Brain pericyte (primary cell): ENCODE data around the gene B3GALT5.

Experiments used
- DNase-seq: peaks from one replicate; pipeline ENCODE4 v3.0.0-alpha.2; 2012; ENCODE audit warnings: low read depth, low spot score

B3GALT5 gene

DNA sequence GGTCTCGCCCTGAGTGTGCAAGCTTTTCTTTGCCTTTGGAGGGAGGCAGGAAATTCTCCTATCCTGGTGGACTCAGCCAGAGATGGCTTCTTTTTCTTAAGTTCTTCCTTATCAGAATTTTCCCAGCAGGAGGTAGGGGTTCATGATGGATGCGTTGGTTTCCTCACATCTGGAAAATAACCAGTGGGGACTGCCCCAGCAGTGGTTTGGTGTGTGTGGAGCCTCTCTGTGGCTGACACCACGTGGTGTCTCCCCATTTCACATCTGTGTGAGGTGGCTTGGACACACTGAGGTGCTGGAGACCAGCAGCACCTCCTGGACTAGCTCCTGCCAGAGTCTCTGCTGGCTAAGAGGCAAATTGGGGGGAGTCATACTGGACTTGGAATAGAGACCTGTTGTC is 32.6 kb downstream of the B3GALT5 start:
- DNase-seq = no peak

DNA sequence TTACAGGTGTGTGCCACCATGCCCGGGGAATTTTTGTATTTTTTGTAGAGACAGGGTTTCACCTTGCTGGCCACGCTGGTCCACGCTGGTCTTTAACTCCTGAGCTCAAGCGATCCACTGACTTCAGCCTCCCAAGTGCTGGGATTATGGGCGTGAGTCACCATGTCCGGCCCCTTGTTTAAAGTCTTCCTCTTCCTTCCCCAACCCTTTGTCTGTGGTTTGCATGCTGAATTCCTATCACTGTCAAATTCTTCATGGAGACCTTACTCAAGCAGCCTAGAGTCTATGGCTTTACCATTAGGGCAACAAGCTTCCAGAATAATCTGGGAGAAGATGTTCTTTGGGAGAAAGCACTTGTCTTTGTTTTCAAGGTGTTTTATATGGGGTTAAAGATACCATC is 34.7 kb downstream of the B3GALT5 start:
- DNase-seq = no peak

DNA sequence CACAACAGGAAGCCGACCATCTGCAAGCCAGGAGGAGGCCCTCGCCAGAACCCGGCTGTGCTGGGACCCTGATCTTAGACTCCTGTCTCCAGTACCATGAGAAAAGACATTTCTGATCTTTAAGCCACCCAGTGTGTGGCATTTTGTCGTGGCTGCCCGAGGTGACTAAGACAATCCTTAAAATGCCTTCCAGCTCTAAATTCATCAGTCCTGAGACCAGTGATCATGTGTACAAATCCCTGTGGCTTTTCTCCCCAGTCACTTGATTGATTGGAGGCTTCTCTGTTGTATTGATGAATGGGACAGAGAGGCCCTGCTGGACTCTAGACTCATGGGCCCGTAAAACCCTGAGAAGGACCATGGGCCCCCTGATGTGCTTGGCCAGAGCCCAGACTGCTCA is 36.1 kb downstream of the B3GALT5 start:
- no peak for DNase-seq

DNA sequence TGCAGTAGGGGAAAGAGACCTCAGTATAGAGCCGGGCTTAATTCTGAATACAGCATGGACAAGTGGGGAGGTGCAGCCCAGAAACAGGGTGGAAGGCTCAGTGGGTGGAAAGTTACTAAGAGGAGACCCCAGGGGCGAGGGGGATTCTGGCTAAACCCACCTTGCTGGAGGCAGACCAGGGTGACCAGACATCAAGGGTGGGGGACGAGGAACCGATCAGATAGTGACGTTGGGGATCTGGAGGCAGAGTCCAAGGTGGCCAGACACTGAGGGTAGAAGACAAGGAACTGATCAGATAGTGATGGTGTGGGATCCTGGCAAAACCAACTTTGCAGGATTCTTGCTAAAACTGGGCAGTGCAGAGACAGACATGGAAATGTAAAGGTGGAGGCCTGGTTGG is 36.8 kb downstream of the B3GALT5 start:
- no peak for DNase-seq

DNA sequence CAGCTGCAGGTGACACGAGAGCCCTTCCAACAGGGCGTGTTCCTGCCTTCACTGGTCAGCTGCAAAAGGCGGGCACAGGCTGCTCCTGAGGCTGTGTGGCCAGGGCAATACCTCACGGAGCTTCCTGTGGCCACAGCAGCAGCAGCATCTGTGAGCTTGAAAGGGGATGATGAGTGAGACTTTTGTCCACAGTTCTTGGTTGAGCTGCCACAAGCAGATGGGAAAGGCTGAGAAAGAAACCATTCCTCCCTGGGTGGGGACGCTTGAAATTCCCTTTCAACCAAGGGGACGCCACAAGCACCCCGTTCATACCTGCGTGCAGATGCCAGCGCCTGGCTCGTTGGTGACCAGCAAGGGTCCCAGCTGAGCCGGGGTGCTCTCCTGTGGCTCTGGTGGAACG is 37.6 kb downstream of the B3GALT5 start:
- no peak for DNase-seq

DNA sequence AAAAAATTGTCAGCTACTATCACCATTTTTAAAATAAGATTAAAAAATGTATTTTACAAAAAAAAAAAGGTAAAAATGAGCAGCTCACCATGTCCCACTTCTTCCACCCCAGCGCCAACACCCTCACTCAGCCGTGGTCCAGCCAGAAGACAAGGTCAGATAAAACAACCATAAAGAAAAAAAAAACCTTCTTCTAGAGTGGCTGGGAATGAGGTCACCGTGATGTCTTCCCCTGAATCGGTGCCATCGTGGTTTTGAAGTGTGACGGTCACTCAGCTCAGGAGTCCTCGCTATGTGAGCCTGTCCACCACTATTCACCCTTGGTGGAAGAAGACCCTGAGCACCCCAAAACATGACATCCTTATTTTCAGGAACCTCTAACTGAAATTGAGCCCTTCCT is 38.1 kb downstream of the B3GALT5 start:
- DNase-seq = no peak

DNA sequence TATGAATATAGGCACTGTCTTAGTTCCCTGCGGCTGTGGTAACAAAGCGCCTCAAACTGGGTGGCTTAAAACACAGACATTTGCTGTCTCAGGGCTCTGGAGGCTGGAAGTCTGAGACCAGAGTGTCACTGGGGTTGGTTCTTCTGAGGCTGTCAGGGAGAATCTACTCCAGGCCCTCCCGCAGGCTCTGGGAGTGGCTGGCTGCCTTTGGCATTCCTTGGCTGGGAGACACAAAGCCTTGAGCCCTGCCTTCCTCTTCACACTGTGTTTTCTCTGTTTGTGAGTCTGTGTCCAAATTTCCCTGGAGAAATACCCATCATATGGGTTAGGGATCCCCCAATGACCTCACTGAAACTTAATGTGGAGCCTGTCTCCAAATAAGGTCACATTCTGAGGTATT is 38.5 kb downstream of the B3GALT5 start:
- no peak for DNase-seq

DNA sequence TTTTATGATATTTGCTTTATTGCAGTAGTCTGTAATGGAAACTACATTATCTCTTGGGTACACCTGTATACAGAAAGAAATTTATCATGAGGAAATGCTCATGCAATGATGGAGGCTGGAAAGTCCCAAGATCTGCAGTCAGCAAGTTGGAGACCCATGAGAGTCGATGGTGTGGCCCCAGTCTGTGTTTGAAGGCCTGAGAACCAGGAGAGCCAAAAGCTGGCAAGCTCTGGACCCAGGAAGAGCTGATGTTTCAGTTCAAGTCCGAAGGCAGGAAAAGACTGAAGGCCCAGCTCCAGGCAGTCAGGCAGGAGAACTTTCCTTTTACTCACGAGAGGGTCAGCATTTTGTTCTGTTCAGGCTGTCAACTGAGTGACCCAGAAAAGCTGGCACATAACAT is 42.2 kb downstream of the B3GALT5 start:
- DNase-seq = no peak

DNA sequence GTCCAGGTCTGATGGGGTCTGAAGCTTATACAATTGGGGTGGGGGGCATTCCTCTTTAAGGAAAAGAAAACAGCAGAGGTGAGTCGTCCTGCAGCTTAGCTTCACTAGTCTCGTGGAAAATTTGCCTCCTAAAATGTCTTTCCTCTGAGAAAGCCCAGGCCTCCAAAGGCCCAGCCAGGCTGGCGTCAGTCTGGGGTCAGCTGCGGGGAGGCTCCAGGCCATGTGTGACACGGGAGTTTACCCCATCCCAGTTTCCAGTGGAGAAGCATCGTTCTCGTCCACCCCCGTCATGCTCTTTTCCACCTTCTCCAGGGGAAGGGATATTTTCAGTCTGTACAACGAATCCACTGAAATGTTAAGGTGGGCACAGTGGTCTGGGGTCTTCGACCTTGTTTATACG is 42.8 kb downstream of the B3GALT5 start:
- no peak for DNase-seq

DNA sequence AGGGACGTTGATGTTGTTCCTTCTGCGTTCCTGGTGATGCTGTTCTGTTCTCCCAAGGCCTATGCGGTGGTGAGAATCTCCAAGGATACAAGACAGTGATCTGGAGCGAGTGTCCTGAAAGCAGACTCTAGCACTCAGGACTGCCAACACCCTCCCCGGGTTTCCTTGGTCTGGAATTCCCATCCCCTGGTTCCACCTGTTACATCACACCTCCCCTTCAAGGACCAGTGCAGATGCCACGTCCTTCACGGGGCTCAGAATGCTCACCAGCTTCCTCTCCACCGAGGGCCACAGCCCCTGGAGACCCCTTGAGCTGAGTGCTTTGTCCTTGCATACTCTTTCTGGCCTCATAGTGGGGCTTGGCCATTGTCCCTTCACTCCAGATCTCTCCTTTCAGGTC is 43.5 kb downstream of the B3GALT5 start:
- DNase-seq = no peak

DNA sequence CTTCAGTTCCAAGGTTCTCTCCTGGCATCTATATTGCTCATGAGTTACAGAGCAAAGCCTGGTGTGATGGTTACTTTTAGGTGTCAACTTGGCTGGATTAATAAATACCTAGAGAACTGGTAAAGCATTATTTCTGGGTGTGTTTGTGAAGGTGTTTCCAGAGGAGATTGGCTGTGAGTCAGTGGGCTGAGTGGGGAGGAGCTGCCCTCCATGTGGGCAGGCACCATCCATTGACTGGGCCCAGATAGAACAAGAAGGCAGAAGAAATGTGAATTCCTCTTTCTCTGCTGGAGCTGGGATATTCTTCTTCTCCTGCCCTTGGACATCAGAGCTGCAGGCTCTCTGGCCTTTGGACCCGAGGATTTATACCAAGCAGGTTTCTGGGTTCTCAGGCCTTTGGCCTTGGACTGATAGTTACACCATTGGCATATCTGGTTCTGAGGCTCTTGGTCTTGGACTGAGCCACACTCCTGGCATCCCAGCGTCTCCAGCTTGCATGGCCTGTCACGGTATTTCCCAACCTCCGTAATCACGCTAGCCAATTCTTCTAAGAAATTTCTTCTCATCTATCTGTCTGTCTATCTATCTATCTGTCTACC is 44.5 kb downstream of the B3GALT5 start:
- no peak for DNase-seq

DNA sequence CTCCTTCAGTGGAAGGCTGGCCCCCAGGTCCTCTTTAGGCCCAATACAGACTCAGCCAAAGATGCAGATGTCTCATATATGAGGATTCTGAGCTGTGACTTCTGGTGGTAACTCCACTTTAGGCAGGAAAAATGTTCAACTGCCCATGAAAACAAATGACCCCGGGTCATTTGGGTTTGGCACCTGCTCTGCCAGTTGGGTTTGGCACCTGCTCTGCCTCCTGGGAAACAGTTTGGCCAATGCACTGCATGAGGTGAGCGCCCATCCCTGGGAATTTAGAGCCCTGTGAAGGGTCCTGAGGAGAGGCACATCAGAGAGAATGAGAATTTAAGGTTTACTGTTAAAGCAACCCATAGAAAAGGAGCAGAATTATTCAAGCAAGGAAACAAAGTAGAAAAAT is 45.3 kb downstream of the B3GALT5 start:
- DNase-seq = no peak

DNA sequence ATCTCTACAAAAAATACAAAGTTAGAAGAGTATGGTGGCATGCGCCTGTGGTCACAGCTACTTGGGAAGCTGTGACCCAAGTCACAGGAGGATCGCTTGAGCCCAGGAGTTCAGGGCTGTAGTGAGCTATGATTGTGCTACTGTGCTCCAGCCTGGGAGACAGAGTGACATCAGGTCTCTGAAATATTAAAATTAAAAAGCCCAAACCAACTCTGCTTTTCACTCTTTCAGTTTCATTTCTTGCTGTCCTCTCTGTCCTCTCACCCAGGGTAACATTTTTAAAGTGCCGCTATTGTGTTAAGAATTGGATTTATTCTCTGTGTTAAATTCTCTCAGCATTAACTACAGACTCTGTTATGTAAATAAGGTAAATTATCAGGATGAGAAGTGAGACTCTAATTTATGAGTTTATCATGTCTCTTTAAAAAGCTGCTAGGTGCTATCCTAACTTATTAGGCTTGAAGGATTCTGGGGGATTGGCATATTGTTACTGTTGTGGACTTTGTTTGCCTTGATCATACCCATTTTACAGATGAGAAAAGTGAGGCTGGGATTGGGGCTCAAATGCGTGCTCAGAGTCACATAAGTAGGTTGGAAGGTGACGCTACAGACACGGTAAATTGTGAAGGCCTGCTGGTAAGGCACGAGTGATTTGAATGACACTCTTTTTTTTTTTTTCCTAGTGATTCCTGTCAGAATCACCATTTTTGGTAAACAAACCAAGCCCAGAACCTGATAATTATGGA is 46.5 kb downstream of the B3GALT5 start:
- no peak for DNase-seq

DNA sequence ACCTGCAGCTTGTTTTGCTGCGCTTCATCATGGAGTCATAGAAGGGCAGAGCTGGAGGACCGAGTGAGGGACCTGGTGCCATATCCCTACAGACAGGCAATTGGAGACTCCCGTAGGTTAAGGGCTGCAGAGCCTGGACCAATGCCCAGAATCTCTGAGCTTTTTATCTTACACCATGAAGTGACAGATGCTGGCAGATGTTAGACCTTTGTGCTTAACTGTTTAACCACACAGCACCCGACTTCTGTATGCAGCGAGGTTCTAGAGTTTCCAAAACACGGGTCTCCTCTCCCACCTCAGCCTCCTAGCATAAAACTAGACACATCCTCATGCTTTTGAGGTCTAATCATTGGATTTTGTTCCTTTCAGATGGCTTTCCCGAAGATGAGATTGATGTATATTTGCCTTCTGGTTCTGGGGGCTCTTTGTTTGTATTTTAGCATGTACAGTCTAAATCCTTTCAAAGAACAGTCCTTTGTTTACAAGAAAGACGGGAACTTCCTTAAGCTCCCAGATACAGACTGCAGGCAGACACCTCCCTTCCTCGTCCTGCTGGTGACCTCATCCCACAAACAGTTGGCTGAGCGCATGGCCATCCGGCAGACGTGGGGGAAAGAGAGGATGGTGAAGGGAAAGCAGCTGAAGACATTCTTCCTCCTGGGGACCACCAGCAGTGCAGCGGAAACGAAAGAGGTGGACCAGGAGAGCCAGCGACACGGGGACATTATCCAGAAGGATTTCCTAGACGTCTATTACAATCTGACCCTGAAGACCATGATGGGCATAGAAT is 47.6 kb downstream of the B3GALT5 start:
- no peak for DNase-seq

DNA sequence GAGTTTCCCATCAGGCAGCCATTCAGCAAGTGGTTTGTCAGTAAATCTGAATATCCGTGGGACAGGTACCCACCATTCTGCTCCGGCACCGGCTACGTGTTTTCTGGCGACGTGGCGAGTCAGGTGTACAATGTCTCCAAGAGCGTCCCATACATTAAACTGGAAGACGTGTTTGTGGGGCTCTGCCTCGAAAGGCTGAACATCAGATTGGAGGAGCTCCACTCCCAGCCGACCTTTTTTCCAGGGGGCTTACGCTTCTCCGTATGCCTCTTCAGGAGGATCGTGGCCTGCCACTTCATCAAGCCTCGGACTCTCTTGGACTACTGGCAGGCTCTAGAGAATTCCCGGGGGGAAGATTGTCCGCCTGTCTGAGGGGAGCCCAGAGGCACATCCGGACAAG is 48.4 kb downstream of the B3GALT5 start:
- no peak for DNase-seq

DNA sequence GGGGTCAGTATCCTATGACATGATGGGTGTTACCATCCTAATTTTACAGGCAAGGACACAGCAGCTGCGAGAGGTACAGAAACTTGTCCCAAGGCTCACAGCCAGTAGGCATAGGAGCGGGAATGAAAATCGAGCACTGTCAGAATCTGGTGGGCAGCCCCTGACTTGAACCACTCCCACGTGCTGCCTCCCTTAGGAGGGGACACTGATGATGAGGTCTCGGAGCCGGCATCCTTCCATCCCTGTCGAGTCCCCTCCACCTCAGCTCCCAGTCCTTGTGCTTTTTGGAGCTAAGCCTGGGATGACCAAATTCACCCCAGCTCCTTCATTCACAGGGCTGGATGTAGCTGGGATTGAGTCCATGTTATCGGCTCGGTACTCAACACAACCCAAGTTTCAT is 49.0 kb downstream of the B3GALT5 start:
- DNase-seq = no peak

DNA sequence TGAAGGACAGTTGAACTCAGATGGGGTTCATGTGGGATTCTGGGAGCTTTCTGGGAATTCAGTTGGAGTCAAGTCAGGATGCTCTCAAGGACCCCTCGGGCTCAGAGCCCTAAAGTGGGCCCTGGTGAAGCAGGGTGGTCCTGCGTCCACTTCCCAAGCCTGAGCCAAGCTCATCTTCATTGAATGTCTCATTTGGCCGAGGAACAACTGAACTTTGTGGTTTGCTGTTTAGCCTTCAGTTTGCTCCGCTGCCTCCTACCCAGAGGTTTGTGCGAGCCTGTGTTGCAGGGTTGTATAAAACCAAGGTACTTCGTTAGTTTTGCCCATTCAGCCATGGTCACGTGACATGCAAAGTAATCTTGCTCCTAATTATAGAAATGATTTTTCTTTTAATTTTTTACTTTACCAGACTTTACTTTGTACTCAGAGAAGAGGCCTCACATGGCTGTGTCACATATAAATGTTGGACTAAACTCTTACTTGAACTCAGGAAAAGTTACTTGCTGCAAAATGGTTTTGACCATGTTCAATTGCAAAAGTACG is 49.7 kb downstream of the B3GALT5 start:
- no peak for DNase-seq

DNA sequence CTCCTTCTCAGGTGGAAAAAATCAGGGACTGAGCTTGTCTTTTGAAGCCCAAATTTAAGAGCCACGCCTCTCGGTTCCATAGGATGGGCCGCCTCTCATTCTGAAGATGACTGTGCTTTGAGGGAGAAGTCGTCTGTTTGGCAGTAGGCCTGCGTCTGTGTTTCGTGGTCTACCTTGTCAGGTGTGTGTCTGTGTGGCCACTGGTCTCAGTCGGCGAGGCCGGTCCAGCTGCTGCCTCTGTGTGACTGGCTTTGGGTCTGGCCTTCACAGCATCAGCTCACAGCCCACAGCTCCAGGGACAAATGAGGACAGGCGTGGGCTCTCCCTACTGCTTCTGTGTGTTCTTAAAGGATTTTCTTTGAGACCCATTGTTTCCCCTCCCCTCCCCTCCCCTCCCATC is 50.3 kb downstream of the B3GALT5 start:
- no peak for DNase-seq

DNA sequence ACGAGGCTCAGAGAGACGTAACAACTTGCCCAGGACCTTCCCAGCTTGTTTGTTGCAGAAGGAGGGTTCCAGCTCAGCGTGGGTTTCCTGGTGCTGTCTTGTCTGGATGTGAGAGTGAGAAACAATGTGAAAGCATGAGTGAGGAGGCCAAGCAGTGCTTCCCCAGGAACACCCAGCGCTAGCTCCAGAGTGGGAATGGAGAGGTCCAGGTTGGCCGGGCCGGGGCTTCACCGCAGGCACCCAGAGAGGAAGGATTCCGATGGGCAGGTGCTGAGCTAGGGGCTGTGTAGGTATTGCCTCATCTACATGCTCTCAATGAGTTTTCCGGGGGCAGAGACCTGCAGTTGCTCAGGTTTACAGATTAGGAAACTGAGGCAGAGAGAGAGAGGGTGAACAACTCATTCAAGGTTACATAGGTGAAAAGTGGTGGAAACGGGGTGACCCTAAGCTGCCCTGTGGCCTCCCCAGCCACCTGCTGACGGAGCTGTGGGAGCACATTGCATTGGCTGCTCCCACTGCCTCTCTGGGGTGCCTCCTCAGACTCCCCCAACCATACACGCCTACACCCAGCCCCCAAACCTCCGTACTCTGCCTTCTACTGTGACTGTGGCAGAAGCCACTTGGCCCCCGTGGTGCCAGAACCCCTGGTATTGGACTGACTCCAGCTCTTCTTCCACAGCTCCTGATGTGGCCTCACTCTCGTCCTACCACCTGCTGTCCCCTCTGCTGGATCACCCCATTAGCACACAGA is 51.2 kb downstream of the B3GALT5 start:
- DNase-seq = no peak

DNA sequence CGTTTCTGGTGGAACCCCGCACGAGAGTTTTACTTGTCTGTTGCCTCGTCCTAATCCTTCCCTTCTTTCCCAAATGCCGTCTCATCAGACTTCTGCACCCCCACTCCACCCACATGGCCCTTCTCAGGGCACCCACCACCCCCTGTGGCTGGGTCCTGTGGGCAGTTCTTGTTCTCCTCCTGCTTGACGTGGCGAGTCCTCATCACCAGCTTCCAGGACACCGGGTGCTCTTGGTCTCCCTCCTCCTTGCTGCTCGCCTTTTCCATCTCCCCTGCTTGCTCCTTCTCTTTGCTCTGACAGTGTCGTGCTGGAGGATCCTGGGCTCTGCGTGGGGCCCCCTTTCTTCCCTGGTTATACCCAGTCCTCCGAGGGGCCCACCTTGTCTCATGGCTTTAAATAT is 51.8 kb downstream of the B3GALT5 start:
- DNase-seq = no peak

DNA sequence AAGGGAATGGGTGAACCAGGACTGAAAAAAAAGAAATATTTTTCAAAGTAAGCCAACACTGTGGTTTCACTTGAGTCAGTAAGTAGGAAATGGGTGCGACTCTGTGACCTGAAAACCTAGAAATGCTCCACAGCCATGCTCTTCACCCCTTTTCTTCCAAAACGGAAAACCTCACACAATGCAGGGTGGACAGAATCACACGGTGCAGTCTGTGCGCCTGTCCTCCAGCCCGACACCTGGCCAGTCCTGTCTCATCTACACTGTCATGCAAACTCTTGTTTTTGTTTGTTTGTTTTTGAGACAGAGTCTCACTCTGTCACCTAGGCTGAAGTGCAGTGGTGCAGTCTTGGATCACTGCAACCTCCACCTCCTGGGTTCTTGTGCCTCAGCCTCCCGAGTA is 53.3 kb downstream of the B3GALT5 start:
- no peak for DNase-seq
